Natural killer cell (primary cell): ENCODE results near the gene UROC1. TPM values are rescaled to one million over a fixed set of nuclear protein-coding genes. Genes with fewer than 3 reads are reported as not detected.

Source experiments
- ATAC-seq, 3 donors: fragments of 150-1000 bp in 2 of 3; fragments of 200-7000 bp in 1 of 3; cut with Tn5 transposase; 1 replicate in 1 of 3; 2 replicates in 2 of 3; pipeline ENCODE4 v1.10.0; 2021; ENCODE audit warnings: mild to moderate bottlenecking in 2 of 3, moderate library complexity in 2 of 3
- DNase-seq, 2 donors: peaks; one replicate each; pipeline versions ENCODE4 v3.0.0 to v3.0.0-alpha.2; 2013 to 2021; ENCODE audit warnings: mixed read lengths in 1 of 2
- H3K27ac ChIP-seq: one replicate; pipeline ENCODE4 v1.5.1; 2013; ENCODE audit warnings: mild to moderate bottlenecking, low read length
- H3K27me3 ChIP-seq: one replicate; pipeline ENCODE4 v1.6.1; 2013; ENCODE audit warnings: low read length; ENCODE audit not compliant: control insufficient read depth, insufficient read depth
- H3K36me3 ChIP-seq: one replicate; pipeline ENCODE4 v1.6.1; 2013; ENCODE audit warnings: low read length; ENCODE audit not compliant: control insufficient read depth, insufficient read depth
- H3K4me1 ChIP-seq: one replicate; pipeline ENCODE4 v1.6.1; 2013; ENCODE audit warnings: low read length; ENCODE audit not compliant: control insufficient read depth, insufficient read depth
- H3K4me3 ChIP-seq: one replicate; pipeline ENCODE4 v1.5.1; 2013; ENCODE audit warnings: low read length
- H3K9me3 ChIP-seq: one replicate; pipeline ENCODE4 v1.6.1; 2013; ENCODE audit warnings: low read length; ENCODE audit not compliant: control insufficient read depth, insufficient read depth
- H3K27ac Mint-ChIP-seq, 2 donors: one replicate each; pipeline ENCODE4 v1.8.0; 2022; ENCODE audit warnings: mild to moderate bottlenecking in 2 of 2, mixed read lengths in 2 of 2, moderate library complexity in 1 of 2
- H3K27me3 Mint-ChIP-seq, 2 donors: one replicate each; pipeline ENCODE4 v1.8.0; 2022; ENCODE audit warnings: low read depth in 2 of 2, mixed read lengths in 2 of 2
- H3K36me3 Mint-ChIP-seq: one replicate; pipeline ENCODE4 v1.8.0; 2022; ENCODE audit warnings: mixed read lengths
- H3K4me1 Mint-ChIP-seq, 2 donors: one replicate each; pipeline ENCODE4 v1.8.0; 2022; ENCODE audit warnings: mixed read lengths in 2 of 2
- H3K4me3 Mint-ChIP-seq: one replicate; pipeline ENCODE4 v1.8.0; 2022; ENCODE audit warnings: mild to moderate bottlenecking, moderate library complexity, mixed read lengths
- H3K9me3 Mint-ChIP-seq, 2 donors: one replicate each; pipeline ENCODE4 v1.8.0; 2022; ENCODE audit warnings: mixed read lengths in 2 of 2
- CTCF ChIP-seq: fragments of 200-600 bp; IDR thresholded peaks from one replicate; pipeline ENCODE4 v1.8.0; 2022; ENCODE audit warnings: antibody characterized with exemption
- WGBS: methylation state at CpG from one replicate; pipeline ENCODE4 v1.1.7; 2013; ENCODE audit warnings: missing lambda C conversion rate; ENCODE audit not compliant: insufficient coverage; 5-methylcytosine and 5-hydroxymethylcytosine counted together
- intact Hi-C: fragments of 100-400 bp; cut with micrococcal nuclease; formaldehyde crosslinking; loops from one replicate; pipeline ENCODE4 v1.14.2; 2022
- total RNA-seq, 4 donors: library from RNA; stranded (reverse); fragments of 120-200 nt in 1 of 4; gene quantifications; one replicate each; pipeline versions ENCODE4 v1.2.3 to v1.2.4, GENCODE V29; 2013 to 2022

UROC1 gene
- total RNA-seq, 3 donors from 2014 or later (not counting 1 experiment from before 2014, with no cell fraction given) = not detected

GRCh38 chr3:126434264-126434590, 83.3 kb downstream of the UROC1 start:
- no peaks in the 10 kb centered on the region for H3K36me3 Mint-ChIP-seq
- 98% methylated on average over 6 of the region's 6 CpGs for WGBS

GRCh38 chr3:126433496-126434263, 83.9 kb downstream of the UROC1 start:
- no peak for TF ChIP-seq CTCF
- no peaks in the 10 kb centered on the region for H3K4me1 ChIP-seq
- no peaks in the 10 kb centered on the region for H3K27me3 ChIP-seq
- Mint-ChIP-seq H3K4me1 (no peaks in the 10 kb centered on the region), H3K27ac (no peak overlapping the region), H3K27me3 (no peaks in the 10 kb centered on the region), H3K4me3 (no peak overlapping the region), H3K9me3 (no peaks in the 10 kb centered on the region), H3K36me3 (no peaks in the 10 kb centered on the region)
- DNase-seq (no peak), ATAC-seq (no peak)
- H3K36me3 ChIP-seq = peaks cover 18% of the 10 kb centered on the region
- no peak overlapping the region for H3K27ac ChIP-seq
- intact Hi-C loops = no loop called here
- H3K4me3 ChIP-seq = no peak overlapping the region
- no peaks in the 10 kb centered on the region for H3K9me3 ChIP-seq
- WGBS = 97% methylated on average over 13 of the region's 13 CpGs

More at GRCh38 chr3:126434264-126434590, 83.3 kb downstream of the UROC1 start:
- intact Hi-C loops = no loop called here
- no peak for DNase-seq
- Mint-ChIP-seq H3K4me3 (no peak overlapping the region), H3K27me3 (no peaks in the 10 kb centered on the region), H3K4me1 (no peaks in the 10 kb centered on the region), H3K27ac (no peak overlapping the region), H3K9me3 (no peaks in the 10 kb centered on the region)
- H3K4me3 ChIP-seq = no peak overlapping the region
- ATAC-seq = no peak
- H3K4me1 ChIP-seq = no peaks in the 10 kb centered on the region
- no peak overlapping the region for H3K27ac ChIP-seq
- no peaks in the 10 kb centered on the region for H3K27me3 ChIP-seq
- H3K9me3 ChIP-seq = no peaks in the 10 kb centered on the region
- H3K36me3 ChIP-seq = peaks cover 18% of the 10 kb centered on the region
- no peak for TF ChIP-seq CTCF

GRCh38 chr3:126433105-126433430, 84.5 kb downstream of the UROC1 start:
- H3K27me3 Mint-ChIP-seq = no peaks in the 10 kb centered on the region
- H3K36me3 ChIP-seq = peaks cover 13% of the 10 kb centered on the region
- H3K4me1 Mint-ChIP-seq = no peaks in the 10 kb centered on the region
- no peaks in the 10 kb centered on the region for H3K27me3 ChIP-seq
- intact Hi-C loops = no loop called here
- no peak overlapping the region for H3K27ac Mint-ChIP-seq
- no peak for TF ChIP-seq CTCF
- no peak overlapping the region for H3K27ac ChIP-seq
- 99% methylated on average over 5 of the region's 6 CpGs for WGBS
- H3K4me3 Mint-ChIP-seq = no peak overlapping the region
- H3K4me1 ChIP-seq = no peaks in the 10 kb centered on the region
- no peak overlapping the region for H3K4me3 ChIP-seq
- no peaks in the 10 kb centered on the region for H3K9me3 Mint-ChIP-seq
- no peaks in the 10 kb centered on the region for H3K36me3 Mint-ChIP-seq
- no peak for ATAC-seq
- H3K9me3 ChIP-seq = no peaks in the 10 kb centered on the region
- DNase-seq = no peak
